ENCODE results near the gene PIGQ. TPM values are rescaled to one million over a fixed set of nuclear protein-coding genes. Genes with fewer than 3 reads are reported as not detected.

PIGQ gene
- total and polyA plus RNA-seq, 2 of the 13 experiments (the other 11 are each of a cell fraction or from before 2014, with no cell fraction given) = 7.7 to 19.7 TPM

DNA sequence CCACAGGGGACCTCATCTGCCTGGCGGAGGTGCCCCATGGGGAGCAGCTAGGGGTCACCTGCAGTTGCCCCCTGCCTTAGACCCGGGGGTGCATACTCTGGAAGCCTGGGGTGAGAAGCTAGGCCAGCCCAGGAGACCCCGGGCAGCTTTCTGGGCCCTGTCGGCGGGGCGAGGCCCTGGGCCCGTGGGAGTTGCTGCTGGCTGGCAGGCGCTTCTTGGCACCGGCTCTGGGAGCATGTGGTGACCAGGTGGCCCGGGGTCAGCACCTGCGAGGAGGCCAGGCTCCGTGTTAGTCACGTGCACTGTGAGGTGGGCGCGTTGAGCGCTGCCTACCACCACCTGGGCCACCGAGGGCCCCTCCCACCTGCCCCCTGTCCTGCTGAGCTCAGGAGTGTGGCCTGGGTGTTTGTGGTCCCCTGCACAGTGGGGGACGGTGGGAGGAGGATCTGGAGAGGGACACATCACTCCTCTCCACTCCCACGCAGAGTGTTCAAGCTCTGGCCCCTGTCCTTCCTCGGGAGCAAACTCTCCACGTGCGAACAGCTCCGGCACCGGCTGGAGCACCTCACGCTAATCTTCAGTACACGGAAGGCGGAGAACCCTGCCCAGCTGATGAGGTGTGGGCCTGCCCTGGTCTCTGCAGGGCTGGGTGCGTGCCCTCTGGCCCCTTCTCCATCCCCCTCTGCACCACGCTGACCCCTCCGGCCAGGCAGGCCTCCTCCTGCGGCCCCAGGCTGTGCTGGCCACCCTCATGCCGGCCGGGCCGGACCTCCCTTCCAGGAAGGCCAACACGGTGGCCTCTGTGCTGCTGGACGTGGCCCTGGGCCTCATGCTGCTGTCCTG is 5.8 kb downstream of the PIGQ start:
- no peaks in the 10 kb centered on the region for H4K20me1 ChIP-seq (ENCODE audit: insufficient read depth, low read length)
- peaks cover 1 to 5% of the 10 kb centered on the region in 2 experiments; a peak in 1 of 5 replicates for H3K36me3 ChIP-seq (replicated peaks in 1 of 2; ENCODE audit: control insufficient read depth in 1 of 2, insufficient read depth in 2 of 2, low read length in 2 of 2)
- intact Hi-C loops (cut with micrococcal nuclease; ENCODE audit: unreplicated experiment) = no loop called here
- H3K79me2 ChIP-seq (ENCODE audit: insufficient read depth, low read length) = peaks cover 4% of the 10 kb centered on the region
- CTCF ChIA-PET (ENCODE audit: low intra/inter-chr PET ratio, low total read pairs) = no interaction called here
- H3K9me3 ChIP-seq (ENCODE audit: low read length) = no peaks in the 10 kb centered on the region
- no TSS peak for BruUV-seq (replicated peaks)
- peaks cover 19% of the 10 kb centered on the region for H3K4me1 ChIP-seq (ENCODE audit: insufficient read depth, low read length)
- H3K27me3 ChIP-seq (ENCODE audit: control insufficient read depth in 1 of 2, insufficient read depth in 2 of 2, low read length in 2 of 2) = no peaks in the 10 kb centered on the region
- TF ChIP-seq, protein P1, sequence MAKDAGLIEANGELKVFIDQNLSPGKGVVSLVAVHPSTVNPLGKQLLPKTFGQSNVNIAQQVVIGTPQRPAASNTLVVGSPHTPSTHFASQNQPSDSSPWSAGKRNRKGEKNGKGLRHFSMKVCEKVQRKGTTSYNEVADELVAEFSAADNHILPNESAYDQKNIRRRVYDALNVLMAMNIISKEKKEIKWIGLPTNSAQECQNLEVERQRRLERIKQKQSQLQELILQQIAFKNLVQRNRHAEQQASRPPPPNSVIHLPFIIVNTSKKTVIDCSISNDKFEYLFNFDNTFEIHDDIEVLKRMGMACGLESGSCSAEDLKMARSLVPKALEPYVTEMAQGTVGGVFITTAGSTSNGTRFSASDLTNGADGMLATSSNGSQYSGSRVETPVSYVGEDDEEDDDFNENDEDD (CRISPR knock-in tag; IDR thresholded peaks at IDR 0.05; ENCODE audit: borderline replicate concordance) = no peak
- TF ChIP-seq RBFOX2 (IDR thresholded peaks at IDR 0.05; ENCODE audit: low read depth, low read length) (peak; percentile 48), AGO2 (optimal IDR thresholded peaks at IDR 0.05; ENCODE audit: low read depth, low read length) (peak; percentile 52), HOXA3 (CRISPR knock-in tag; IDR thresholded peaks at IDR 0.05) (0 out of 2 replicates have a peak, but pooled peaks have one; percentile 2)
- TF ChIP-seq, protein P2, sequence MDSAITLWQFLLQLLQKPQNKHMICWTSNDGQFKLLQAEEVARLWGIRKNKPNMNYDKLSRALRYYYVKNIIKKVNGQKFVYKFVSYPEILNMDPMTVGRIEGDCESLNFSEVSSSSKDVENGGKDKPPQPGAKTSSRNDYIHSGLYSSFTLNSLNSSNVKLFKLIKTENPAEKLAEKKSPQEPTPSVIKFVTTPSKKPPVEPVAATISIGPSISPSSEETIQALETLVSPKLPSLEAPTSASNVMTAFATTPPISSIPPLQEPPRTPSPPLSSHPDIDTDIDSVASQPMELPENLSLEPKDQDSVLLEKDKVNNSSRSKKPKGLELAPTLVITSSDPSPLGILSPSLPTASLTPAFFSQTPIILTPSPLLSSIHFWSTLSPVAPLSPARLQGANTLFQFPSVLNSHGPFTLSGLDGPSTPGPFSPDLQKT (CRISPR knock-in tag; IDR thresholded peaks at IDR 0.05; ENCODE audit: borderline replicate concordance) = no peak
- H3K9ac ChIP-seq (ENCODE audit: insufficient read depth, low read depth, low read length) = 0 out of 2 replicates have a peak overlapping the region, but pooled peaks have one; percentile 8
- H3K4me2 ChIP-seq (ENCODE audit: low read depth, low read length) = no peak overlapping the region
- FAIRE-seq (no peak), DNase-seq (ENCODE audit: low spot score) (no peak), ATAC-seq (no peak)
- 91% methylated on average over 17 of the region's 36 CpGs for WGBS (ENCODE audit: low lambda C conversion rate)
- in situ Hi-C loops (cut with HindIII; ENCODE audit: extremely low pct_ligation_motif_present, low pct_unique_long_range_greater_than_20kb) = no loop called here
- no peak overlapping the region for H2AFZ ChIP-seq (ENCODE audit: low read length)
- H3K4me3 ChIP-seq (replicated peaks in 1 of 3; ENCODE audit: insufficient read depth in 1 of 3, low read depth in 2 of 3, low read length in 3 of 3) = no peak overlapping the region
- POLR2A ChIA-PET = interaction anchor here (1.4 kb wide), 1 partner anchor 42 kb away, joined by 3 read pairs; no protein-coding TSS in a partner anchor
- H3K27ac ChIP-seq (ENCODE audit: extremely low read length, insufficient read depth, low read length) = no peak overlapping the region

All from HepG2 (cell line).